ENCODE measurements around the gene RNF145.
"Not testable (repeated sequence)": the region's sequence is repeated elsewhere in the genome, so short reads cannot be mapped to it uniquely, and the experiment has no call there.

RNF145 gene

GRCh38 chr5:159171274-159171673, 38.1 kb downstream of the RNF145 start:
- H3K4me3 ChIP-seq (ENCODE audit: low read length): no peak overlapping the region
- H3K27ac ChIP-seq (ENCODE audit: low read length): no peak overlapping the region
- no peaks in the 10 kb centered on the region for H3K9me3 ChIP-seq (ENCODE audit: insufficient read depth, low read depth, low read length)
- H3K9ac ChIP-seq (ENCODE audit: low read depth, low read length): no peak overlapping the region
- H3K27me3 ChIP-seq (ENCODE audit: insufficient read depth, low read length): no peaks in the 10 kb centered on the region
- H3K4me1 ChIP-seq (ENCODE audit: insufficient read depth, low read length): no peaks in the 10 kb centered on the region
- peaks cover 16% of the 10 kb centered on the region; the same call in 1 of the 2 replicates for H3K36me3 ChIP-seq (ENCODE audit: insufficient read depth, low read depth, low read length)

- no peaks in the 10 kb centered on the region for H3K27me3 ChIP-seq (ENCODE audit: insufficient read depth, low read length)
Measured at GRCh38 chr5:159170021-159170420, 39.3 kb downstream of the RNF145 start.

GRCh38 chr5:159166416-159166815, 42.9 kb downstream of the RNF145 start:
- Histone ChIP-seq H3K9me3 (ENCODE audit: insufficient read depth, low read depth, low read length) (no peaks in the 10 kb centered on the region), H3K36me3 (ENCODE audit: insufficient read depth, low read depth, low read length) (peaks cover 29% of the 10 kb centered on the region; the same call in 1 of the 2 replicates), H3K27me3 (ENCODE audit: insufficient read depth, low read length) (no peaks in the 10 kb centered on the region), H3K4me1 (ENCODE audit: insufficient read depth, low read length) (no peaks in the 10 kb centered on the region; the same call in 1 of the 2 replicates), H3K4me3 (ENCODE audit: low read length) (no peak overlapping the region), H3K27ac (ENCODE audit: low read length) (no peak overlapping the region), H3K9ac (ENCODE audit: low read depth, low read length) (no peak overlapping the region)

More at GRCh38 chr5:159170021-159170420, 39.3 kb downstream of the RNF145 start:
- Histone ChIP-seq H3K9ac (ENCODE audit: low read depth, low read length) (no peak overlapping the region), H3K36me3 (ENCODE audit: insufficient read depth, low read depth, low read length) (peaks cover 17% of the 10 kb centered on the region; the same call in 1 of the 2 replicates), H3K4me3 (ENCODE audit: low read length) (no peak overlapping the region), H3K4me1 (ENCODE audit: insufficient read depth, low read length) (no peaks in the 10 kb centered on the region), H3K9me3 (ENCODE audit: insufficient read depth, low read depth, low read length) (no peaks in the 10 kb centered on the region), H3K27ac (ENCODE audit: low read length) (no peak overlapping the region)

- H3K4me3 ChIP-seq (ENCODE audit: low read length): no peak overlapping the region
- H3K36me3 ChIP-seq (ENCODE audit: insufficient read depth, low read depth, low read length): peaks cover 56% of the 10 kb centered on the region
- no peak overlapping the region for H3K9ac ChIP-seq (ENCODE audit: low read depth, low read length)
- no peaks in the 10 kb centered on the region for H3K9me3 ChIP-seq (ENCODE audit: insufficient read depth, low read depth, low read length)
- no peaks in the 10 kb centered on the region; the same call in 1 of the 2 replicates for H3K4me1 ChIP-seq (ENCODE audit: insufficient read depth, low read length)
- no peak overlapping the region for H3K27ac ChIP-seq (ENCODE audit: low read length)
- no peaks in the 10 kb centered on the region for H3K27me3 ChIP-seq (ENCODE audit: insufficient read depth, low read length)
Measured at GRCh38 chr5:159163701-159164046, 45.7 kb downstream of the RNF145 start.

GRCh38 chr5:159163027-159163700, 46.2 kb downstream of the RNF145 start:
- Histone ChIP-seq H3K27ac (ENCODE audit: low read length) (no peak overlapping the region), H3K9me3 (ENCODE audit: insufficient read depth, low read depth, low read length) (no peaks in the 10 kb centered on the region), H3K4me3 (ENCODE audit: low read length) (no peak overlapping the region), H3K9ac (ENCODE audit: low read depth, low read length) (no peak overlapping the region), H3K4me1 (ENCODE audit: insufficient read depth, low read length) (no peaks in the 10 kb centered on the region; the same call in 1 of the 2 replicates), H3K36me3 (ENCODE audit: insufficient read depth, low read depth, low read length) (peaks cover 61% of the 10 kb centered on the region), H3K27me3 (ENCODE audit: insufficient read depth, low read length) (no peaks in the 10 kb centered on the region)

GRCh38 chr5:159161361-159162214, 47.8 kb downstream of the RNF145 start:
- Histone ChIP-seq H3K9ac (ENCODE audit: low read depth, low read length) (no peak overlapping the region), H3K36me3 (ENCODE audit: insufficient read depth, low read depth, low read length) (peaks cover 64% of the 10 kb centered on the region), H3K27ac (ENCODE audit: low read length) (no peak overlapping the region), H3K4me3 (ENCODE audit: low read length) (no peak overlapping the region), H3K27me3 (ENCODE audit: insufficient read depth, low read length) (no peaks in the 10 kb centered on the region), H3K4me1 (ENCODE audit: insufficient read depth, low read length) (no peaks in the 10 kb centered on the region; the same call in 1 of the 2 replicates), H3K9me3 (ENCODE audit: insufficient read depth, low read depth, low read length) (no peaks in the 10 kb centered on the region)

- H3K27me3 ChIP-seq (ENCODE audit: insufficient read depth, low read length); H3K27ac ChIP-seq (ENCODE audit: low read length); H3K4me1 ChIP-seq (ENCODE audit: insufficient read depth, low read length); H3K9me3 ChIP-seq (ENCODE audit: insufficient read depth, low read depth, low read length); H3K4me3 ChIP-seq (ENCODE audit: low read length); H3K9ac ChIP-seq (ENCODE audit: low read depth, low read length): not testable (repeated sequence)
- peaks cover 64% of the 10 kb centered on the region for H3K36me3 ChIP-seq (ENCODE audit: insufficient read depth, low read depth, low read length)
Measured at GRCh38 chr5:159158553-159159091, 50.7 kb downstream of the RNF145 start.

- Histone ChIP-seq H3K27me3 (ENCODE audit: insufficient read depth, low read length) (no peaks in the 10 kb centered on the region), H3K9me3 (ENCODE audit: insufficient read depth, low read depth, low read length) (no peaks in the 10 kb centered on the region), H3K4me1 (ENCODE audit: insufficient read depth, low read length) (no peaks in the 10 kb centered on the region), H3K9ac (ENCODE audit: low read depth, low read length) (no peak overlapping the region), H3K36me3 (ENCODE audit: insufficient read depth, low read depth, low read length) (peaks cover 57% of the 10 kb centered on the region), H3K4me3 (ENCODE audit: low read length) (no peak overlapping the region), H3K27ac (ENCODE audit: low read length) (no peak overlapping the region)
Measured at GRCh38 chr5:159157552-159157951, 51.8 kb downstream of the RNF145 start.

- H3K27me3 ChIP-seq (ENCODE audit: insufficient read depth, low read length): no peaks in the 10 kb centered on the region
- H3K9ac ChIP-seq (ENCODE audit: low read depth, low read length): no peak overlapping the region
- H3K9me3 ChIP-seq (ENCODE audit: insufficient read depth, low read depth, low read length): no peaks in the 10 kb centered on the region
- H3K4me3 ChIP-seq (ENCODE audit: low read length): no peak overlapping the region
- H3K36me3 ChIP-seq (ENCODE audit: insufficient read depth, low read depth, low read length): peaks cover 51% of the 10 kb centered on the region
- H3K27ac ChIP-seq (ENCODE audit: low read length): no peak overlapping the region
- H3K4me1 ChIP-seq (ENCODE audit: insufficient read depth, low read length): no peaks in the 10 kb centered on the region
Measured at GRCh38 chr5:159156426-159157238, 52.7 kb downstream of the RNF145 start.

- no peaks in the 10 kb centered on the region for H3K9me3 ChIP-seq (ENCODE audit: insufficient read depth, low read depth, low read length)
- no peak overlapping the region for H3K9ac ChIP-seq (ENCODE audit: low read depth, low read length)
- no peak overlapping the region for H3K4me3 ChIP-seq (ENCODE audit: low read length)
- no peak overlapping the region for H3K27ac ChIP-seq (ENCODE audit: low read length)
- no peaks in the 10 kb centered on the region for H3K4me1 ChIP-seq (ENCODE audit: insufficient read depth, low read length)
- H3K27me3 ChIP-seq (ENCODE audit: insufficient read depth, low read length): no peaks in the 10 kb centered on the region
- peaks cover 44% of the 10 kb centered on the region for H3K36me3 ChIP-seq (ENCODE audit: insufficient read depth, low read depth, low read length)
Measured at GRCh38 chr5:159155960-159156359, 53.4 kb downstream of the RNF145 start.

- peaks cover 15% of the 10 kb centered on the region for H3K36me3 ChIP-seq (ENCODE audit: insufficient read depth, low read depth, low read length)
- H3K9ac ChIP-seq (ENCODE audit: low read depth, low read length): no peak overlapping the region
- H3K27me3 ChIP-seq (ENCODE audit: insufficient read depth, low read length): no peaks in the 10 kb centered on the region
- H3K4me1 ChIP-seq (ENCODE audit: insufficient read depth, low read length): no peaks in the 10 kb centered on the region
- H3K9me3 ChIP-seq (ENCODE audit: insufficient read depth, low read depth, low read length): no peaks in the 10 kb centered on the region
- H3K27ac ChIP-seq (ENCODE audit: low read length): no peak overlapping the region
- no peak overlapping the region for H3K4me3 ChIP-seq (ENCODE audit: low read length)
Measured at GRCh38 chr5:159152876-159153275, 56.5 kb downstream of the RNF145 start.

All from iPS-20b (cell line).